Naive thymus-derived CD8-positive, alpha-beta T cell (primary cell): ENCODE results near the gene CHMP2A. TPM values are rescaled to one million over a fixed set of nuclear protein-coding genes. Genes with fewer than 3 reads are reported as not detected.

Experiments used
- ATAC-seq, 2 donors: fragments of 150-1000 bp; cut with Tn5 transposase in 1 of 2; sonication (Bioruptor Pico), chemical (Tn5 transposase) in 1 of 2; 1 replicate in 1 of 2; 2 replicates in 1 of 2; pipeline ENCODE4 v1.10.0; 2021; ENCODE audit warnings: mild to moderate bottlenecking in 2 of 2, moderate library complexity in 2 of 2
- POLR2A ChIA-PET: fragments of 350-600 bp; sonication (Branson Sonifier 250); formaldehyde crosslinking; loops from one replicate; lab custom pipeline; 2021; ENCODE audit warnings: antibody characterized with exemption; lab: Charles Lee
- DNase-seq, 10 donors: peaks; one replicate each; pipeline versions ENCODE4 v3.0.0 to v3.0.0-alpha.2; 2020 to 2022
- H3K27ac Mint-ChIP-seq, 10 donors: one replicate each; pipeline ENCODE4 v1.8.0; 2020 to 2022; ENCODE audit warnings: mild to moderate bottlenecking in 10 of 10, mixed read lengths in 10 of 10, moderate library complexity in 4 of 10, inconsistent platforms in 1 of 10
- H3K27me3 Mint-ChIP-seq, 5 donors: one replicate each; pipeline ENCODE4 v1.8.0; 2021 to 2022; ENCODE audit warnings: mixed read lengths in 5 of 5
- H3K36me3 Mint-ChIP-seq, 3 donors: one replicate each; pipeline ENCODE4 v1.8.0; 2020 to 2022; ENCODE audit warnings: mixed read lengths in 3 of 3, mild to moderate bottlenecking in 2 of 3, inconsistent platforms in 1 of 3
- H3K4me1 Mint-ChIP-seq, 4 donors: one replicate each; pipeline ENCODE4 v1.8.0; 2021 to 2022; ENCODE audit warnings: mixed read lengths in 4 of 4
- H3K4me3 Mint-ChIP-seq, 10 donors: one replicate each; pipeline ENCODE4 v1.8.0; 2020 to 2022; ENCODE audit warnings: mild to moderate bottlenecking in 10 of 10, mixed read lengths in 10 of 10, moderate library complexity in 6 of 10, inconsistent platforms in 1 of 10
- H3K9me3 Mint-ChIP-seq, 9 donors: one replicate each; pipeline ENCODE4 v1.8.0; 2020 to 2022; ENCODE audit warnings: mixed read lengths in 9 of 9, mild to moderate bottlenecking in 3 of 9, inconsistent platforms in 1 of 9, moderate library complexity in 1 of 9
- polyA plus RNA-seq, 3 donors: library from polyadenylated mRNA; unstranded; fragments of 300-500 nt; fragmentation: Illumina TruSeq; gene quantifications; one replicate each; pipeline ENCODE4 v1.2.3, GENCODE V29; 2021
- total RNA-seq, 8 experiments: library from RNA in 2 of 8; stranded (reverse) in 2 of 8; gene quantifications; one replicate each; pipeline ENCODE4 v1.2.3 and lab custom pipeline; 2021 to 2026

The CHMP2A gene
- total and polyA plus RNA-seq, 5 experiments from 2014 or later = 59.2 to 154 (median 135) TPM

DNA sequence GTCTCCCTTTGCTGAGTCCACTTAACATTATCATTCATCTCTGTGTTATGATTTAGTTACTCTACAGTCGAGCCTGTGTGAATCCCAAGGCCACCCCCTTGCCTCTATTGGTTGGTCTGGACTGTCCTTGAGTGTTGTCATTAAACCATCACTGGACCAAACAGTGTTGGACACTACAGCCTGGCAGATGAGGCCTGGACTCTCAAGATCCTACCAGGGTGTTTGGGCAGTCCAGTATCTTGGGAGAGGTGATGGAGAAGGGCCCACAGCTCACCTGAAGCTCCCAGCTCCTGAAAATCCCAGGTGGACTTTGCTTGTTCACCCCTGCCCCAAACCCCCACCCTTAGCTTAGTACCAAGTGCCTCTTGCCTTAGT, 3.8 kb downstream of the CHMP2A start:
- DNase-seq = no peak
- Mint-ChIP-seq H3K4me1 (peaks cover 28 to 57% (median 45%) of the 10 kb centered on the region in 4 donors), H3K27me3 (no peaks in the 10 kb centered on the region), H3K36me3 (peaks cover 4 to 80% (median 20%) of the 10 kb centered on the region in 3 donors), H3K9me3 (no peaks in the 10 kb centered on the region), H3K27ac (peak overlapping the region in 2 of 10 donors; percentile 21 to 62), H3K4me3 (peak overlapping the region in 2 of 10 donors; percentile 19 to 28)
- ATAC-seq = no peak
- POLR2A ChIA-PET = interaction anchor here (1.8 kb wide), 1 partner anchor 31 kb away, joined by 7 read pairs; the partner anchor contains the start of gene ZBTB45

DNA sequence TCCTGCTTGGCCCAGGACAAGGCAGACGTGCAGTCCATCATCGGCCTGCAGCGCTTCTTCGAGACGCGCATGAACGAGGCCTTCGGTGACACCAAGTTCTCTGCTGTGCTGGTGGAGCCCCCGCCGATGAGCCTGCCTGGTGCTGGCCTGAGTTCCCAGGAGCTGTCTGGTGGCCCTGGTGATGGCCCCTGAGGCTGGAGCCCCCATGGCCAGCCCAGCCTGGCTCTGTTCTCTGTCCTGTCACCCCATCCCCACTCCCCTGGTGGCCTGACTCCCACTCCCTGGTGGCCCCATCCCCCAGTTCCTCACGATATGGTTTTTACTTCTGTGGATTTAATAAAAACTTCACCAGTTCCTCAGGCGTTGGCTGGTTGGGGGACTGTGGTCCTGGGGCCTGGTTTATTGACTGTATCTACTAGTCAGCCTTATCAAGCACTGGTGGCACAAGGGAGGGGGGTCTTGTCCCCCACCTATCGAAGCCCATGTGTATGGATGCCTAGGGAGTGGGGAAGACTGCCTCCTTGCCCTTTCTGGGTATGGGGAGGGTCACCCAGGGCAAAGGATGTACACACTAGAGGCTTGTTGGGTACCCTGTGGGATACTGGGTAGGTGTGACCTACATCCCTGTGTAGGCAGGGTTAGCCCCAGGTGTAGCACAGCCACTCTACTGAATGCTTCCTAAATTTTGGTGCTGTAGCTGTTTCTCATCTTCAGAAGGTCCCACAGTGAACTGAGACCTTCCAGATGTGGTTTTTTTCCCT, 4.4 kb downstream of the CHMP2A start:
- DNase-seq (no peak), ATAC-seq (no peak)
- H3K4me3 Mint-ChIP-seq = peak overlapping the region in 1 of 10 donors; percentile 28
- H3K9me3 Mint-ChIP-seq = no peaks in the 10 kb centered on the region
- H3K4me1 Mint-ChIP-seq = peaks cover 32 to 60% (median 48%) of the 10 kb centered on the region in 4 donors
- no peaks in the 10 kb centered on the region for H3K27me3 Mint-ChIP-seq
- peaks cover 4 to 84% (median 21%) of the 10 kb centered on the region in 3 donors for H3K36me3 Mint-ChIP-seq
- POLR2A ChIA-PET = interaction anchor here (1.8 to 7.4 kb wide), 3 partner anchors 11 to 30 kb away, joined by 6 to 77 read pairs (median 7); partner anchors contain the start of genes MZF1, UBE2M and ZBTB45
- H3K27ac Mint-ChIP-seq = peak overlapping the region in 3 of 10 donors; percentile 21 to 77 (median 57)

DNA sequence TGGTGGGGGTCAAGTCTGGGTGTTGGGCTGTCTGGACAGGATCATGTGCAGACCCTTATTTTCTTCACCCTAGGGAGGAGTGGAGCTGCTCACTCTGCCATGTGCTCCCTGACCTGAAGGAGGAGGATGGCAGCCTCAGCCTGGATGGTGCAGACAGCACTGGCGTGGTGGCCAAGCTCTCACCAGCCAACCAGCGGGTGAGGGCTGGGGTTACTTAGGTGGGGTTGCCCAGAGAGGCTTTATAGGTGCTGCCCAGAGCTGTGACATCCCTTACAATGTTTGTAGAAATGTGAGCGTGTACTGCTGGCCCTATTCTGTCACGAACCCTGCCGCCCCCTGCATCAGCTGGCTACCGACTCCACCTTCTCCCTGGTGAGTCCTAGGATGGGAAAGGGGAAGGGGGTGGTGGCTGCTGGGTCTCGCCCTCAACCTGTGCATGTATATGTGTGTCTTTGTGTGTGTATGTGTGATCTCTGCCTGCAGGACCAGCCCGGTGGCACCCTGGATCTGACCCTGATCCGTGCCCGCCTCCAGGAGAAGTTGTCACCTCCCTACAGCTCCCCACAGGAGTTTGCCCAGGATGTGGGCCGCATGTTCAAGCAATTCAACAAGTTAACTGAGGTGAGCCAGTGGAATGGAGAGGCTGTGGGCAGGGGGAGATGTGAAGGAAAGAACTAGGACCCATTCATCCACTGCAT, 5.1 kb downstream of the CHMP2A start:
- DNase-seq (no peak), ATAC-seq (no peak)
- H3K4me3 Mint-ChIP-seq = peak overlapping the region in 1 of 10 donors; percentile 45
- H3K27me3 Mint-ChIP-seq = no peaks in the 10 kb centered on the region
- peaks cover 4 to 78% (median 16%) of the 10 kb centered on the region in 3 donors for H3K36me3 Mint-ChIP-seq
- no peaks in the 10 kb centered on the region for H3K9me3 Mint-ChIP-seq
- peaks cover 31 to 60% (median 47%) of the 10 kb centered on the region in 4 donors for H3K4me1 Mint-ChIP-seq
- POLR2A ChIA-PET = interaction anchor here (0.6 to 7.4 kb wide), 4 partner anchors 12 to 91 kb away, joined by 3 to 77 read pairs (median 7); partner anchors contain the start of genes MZF1, UBE2M and ZBTB45
- peak overlapping the region in 5 of 10 donors; percentile 20 to 59 (median 41) for H3K27ac Mint-ChIP-seq

DNA sequence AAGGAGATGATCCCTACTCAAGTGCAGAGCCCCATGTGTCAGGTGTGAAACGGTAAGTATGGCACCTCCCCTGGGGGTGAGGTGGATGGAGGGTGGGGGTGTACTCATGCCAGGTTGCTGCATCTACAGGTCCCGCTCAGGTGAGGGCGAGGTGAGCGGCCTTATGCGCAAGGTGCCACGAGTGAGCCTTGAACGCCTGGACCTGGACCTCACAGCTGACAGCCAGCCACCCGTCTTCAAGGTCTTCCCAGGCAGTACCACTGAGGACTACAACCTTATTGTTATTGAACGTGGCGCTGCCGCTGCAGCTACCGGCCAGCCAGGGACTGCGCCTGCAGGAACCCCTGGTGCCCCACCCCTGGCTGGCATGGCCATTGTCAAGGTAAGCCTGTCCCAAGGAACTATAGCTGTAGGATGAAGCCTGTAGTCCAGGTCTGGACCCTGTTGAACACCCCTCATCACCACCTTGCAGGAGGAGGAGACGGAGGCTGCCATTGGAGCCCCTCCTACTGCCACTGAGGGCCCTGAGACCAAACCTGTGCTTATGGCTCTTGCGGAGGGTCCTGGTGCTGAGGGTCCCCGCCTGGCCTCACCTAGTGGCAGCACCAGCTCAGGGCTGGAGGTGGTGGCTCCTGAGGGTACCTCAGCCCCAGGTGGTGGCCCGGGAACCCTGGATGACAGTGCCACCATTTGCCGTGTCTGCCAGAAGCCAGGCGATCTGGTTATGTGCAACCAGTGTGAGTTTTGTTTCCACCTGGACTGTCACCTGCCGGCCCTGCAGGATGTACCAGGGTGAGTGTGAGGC, 5.8 kb downstream of the CHMP2A start:
- Mint-ChIP-seq H3K9me3 (peaks cover 0 to 2% (median 0%) of the 10 kb centered on the region in 9 donors), H3K36me3 (peaks cover 4 to 78% (median 16%) of the 10 kb centered on the region in 3 donors), H3K27ac (peak overlapping the region in 3 of 10 donors; percentile 20 to 59 (median 57)), H3K27me3 (peaks cover 0 to 1% (median 0%) of the 10 kb centered on the region in 5 donors), H3K4me1 (peaks cover 27 to 52% (median 41%) of the 10 kb centered on the region in 4 donors), H3K4me3 (no peak overlapping the region)
- POLR2A ChIA-PET = interaction anchor here (1.8 to 7.4 kb wide), 3 partner anchors 12 to 30 kb away, joined by 6 to 77 read pairs (median 8); partner anchors contain the start of genes MZF1, UBE2M and ZBTB45
- DNase-seq (no peak), ATAC-seq (no peak)

DNA sequence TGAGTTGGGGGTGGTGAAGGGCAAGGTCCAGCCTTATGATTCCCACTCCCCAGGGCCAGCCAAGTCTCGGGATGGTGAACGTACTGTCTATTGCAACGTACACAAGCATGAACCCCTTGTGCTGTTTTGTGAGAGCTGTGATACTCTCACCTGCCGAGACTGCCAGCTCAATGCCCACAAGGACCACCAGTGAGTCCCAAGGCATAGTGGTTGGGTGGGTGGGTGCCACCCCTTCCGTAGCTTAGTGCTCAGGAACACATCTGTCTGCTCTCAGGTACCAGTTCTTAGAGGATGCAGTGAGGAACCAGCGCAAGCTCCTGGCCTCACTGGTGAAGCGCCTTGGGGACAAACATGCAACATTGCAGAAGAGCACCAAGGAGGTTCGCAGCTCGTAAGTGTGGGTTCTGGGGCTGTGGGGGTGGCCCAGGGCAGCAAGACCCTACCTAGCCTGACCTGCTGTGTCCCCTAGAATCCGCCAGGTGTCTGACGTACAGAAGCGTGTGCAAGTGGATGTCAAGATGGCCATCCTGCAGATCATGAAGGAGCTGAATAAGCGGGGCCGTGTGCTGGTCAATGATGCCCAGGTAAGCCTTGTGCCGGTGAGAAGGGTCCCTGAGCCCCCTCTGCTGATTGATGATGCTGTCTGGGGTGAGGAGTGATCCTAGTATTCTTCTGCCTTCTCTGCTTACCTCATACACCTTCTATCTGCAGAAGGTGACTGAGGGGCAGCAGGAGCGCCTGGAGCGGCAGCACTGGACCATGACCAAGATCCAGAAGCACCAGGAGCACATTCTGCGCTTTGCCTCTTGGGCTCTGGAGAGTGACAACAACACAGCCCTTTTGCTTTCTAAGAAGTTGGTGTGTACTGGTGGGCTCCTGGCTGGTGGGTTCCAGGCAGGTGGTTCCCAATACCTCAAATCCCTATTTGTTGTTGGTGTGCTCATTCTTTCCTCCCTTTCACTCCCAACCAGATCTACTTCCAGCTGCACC, 7.3 kb downstream of the CHMP2A start:
- peak overlapping the region in 8 of 10 donors; percentile 13 to 57 (median 31) for H3K27ac Mint-ChIP-seq
- peak overlapping the region in 3 of 10 donors; percentile 28 to 93 (median 30) for H3K4me3 Mint-ChIP-seq
- peaks cover 1 to 66% (median 11%) of the 10 kb centered on the region in 3 donors for H3K36me3 Mint-ChIP-seq
- DNase-seq (no peak), ATAC-seq (no peak)
- POLR2A ChIA-PET = interaction anchor here (0.6 to 7.4 kb wide), 5 partner anchors 14 to 164 kb away, joined by 3 to 94 read pairs (median 8); partner anchors contain the start of genes UBE2M and ZBTB45
- H3K27me3 Mint-ChIP-seq = peaks cover 0 to 5% (median 4%) of the 10 kb centered on the region in 5 donors
- H3K4me1 Mint-ChIP-seq = peaks cover 28 to 49% (median 37%) of the 10 kb centered on the region in 4 donors
- peaks cover 0 to 2% (median 0%) of the 10 kb centered on the region in 9 donors for H3K9me3 Mint-ChIP-seq

DNA sequence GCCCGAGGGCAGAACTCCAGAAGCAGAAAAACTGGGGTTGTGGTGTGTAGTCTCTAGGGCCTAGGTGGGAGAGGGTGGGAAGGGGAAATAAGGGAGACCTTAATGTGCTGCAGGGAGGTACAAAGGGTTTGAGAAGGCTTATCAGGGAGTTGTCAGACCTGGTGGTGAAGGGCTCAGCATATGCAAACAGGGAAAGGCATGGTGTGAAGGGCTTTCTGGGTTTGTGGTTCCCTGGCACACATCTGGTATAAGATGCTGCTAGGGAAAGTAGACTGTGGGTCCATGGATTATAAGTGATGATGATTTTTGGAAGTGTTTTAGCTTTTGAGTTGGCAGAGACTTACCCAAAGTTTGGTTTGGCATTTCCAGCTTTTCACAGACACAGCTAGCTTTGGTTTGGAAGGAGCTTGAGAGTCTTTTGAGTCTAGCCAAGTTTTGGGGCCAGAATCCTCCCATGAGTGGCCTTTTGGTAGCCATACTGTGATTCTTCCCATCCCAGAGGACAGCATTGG, 8.8 kb downstream of the CHMP2A start:
- POLR2A ChIA-PET = interaction anchor here (1.6 to 7.4 kb wide), 4 partner anchors 8 to 27 kb away, joined by 5 to 99 read pairs (median 86); partner anchors contain the start of genes CHMP2A, UBE2M and ZBTB45
- DNase-seq = no peak

DNA sequence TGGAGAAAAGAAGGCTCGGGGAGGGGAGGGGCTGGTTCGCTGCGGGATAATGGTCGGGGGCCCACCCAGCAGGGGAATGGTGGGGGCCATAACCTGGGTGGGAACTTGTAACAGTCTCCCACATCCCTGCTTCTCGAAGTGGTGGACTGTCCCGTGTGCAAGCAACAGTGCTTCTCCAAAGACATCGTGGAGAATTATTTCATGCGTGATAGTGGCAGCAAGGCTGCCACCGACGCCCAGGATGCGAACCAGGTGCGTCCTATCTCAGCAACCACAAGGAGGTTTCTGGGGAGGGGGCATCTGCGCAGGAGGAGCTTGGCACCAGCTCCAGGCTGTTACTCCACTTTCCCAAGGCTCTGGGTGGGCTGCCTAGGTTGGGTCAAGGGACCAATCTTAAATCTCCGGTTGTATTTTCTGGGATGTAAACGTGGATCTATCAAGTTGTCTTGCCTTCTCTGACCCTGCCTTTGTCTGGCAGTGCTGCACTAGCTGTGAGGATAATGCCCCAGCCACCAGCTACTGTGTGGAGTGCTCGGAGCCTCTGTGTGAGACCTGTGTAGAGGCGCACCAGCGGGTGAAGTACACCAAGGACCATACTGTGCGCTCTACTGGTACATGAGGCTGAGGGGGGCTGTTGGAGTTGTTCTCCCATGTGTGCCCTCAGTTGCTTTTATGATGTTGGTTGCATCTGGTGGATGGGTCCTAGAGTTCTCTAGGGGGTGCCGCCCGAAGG, 9.5 kb downstream of the CHMP2A start:
- ATAC-seq (no peak), DNase-seq (no peak)
- Mint-ChIP-seq H3K4me3 (peak overlapping the region; percentile 86 to 95 (median 90)), H3K27ac (peak overlapping the region; percentile 82 to 95 (median 90)), H3K36me3 (peaks cover 0 to 45% (median 4%) of the 10 kb centered on the region in 3 donors), H3K9me3 (peaks cover 0 to 2% (median 0%) of the 10 kb centered on the region in 9 donors), H3K4me1 (peaks cover 26 to 43% (median 34%) of the 10 kb centered on the region in 4 donors), H3K27me3 (peaks cover 0 to 11% (median 4%) of the 10 kb centered on the region in 5 donors)
- POLR2A ChIA-PET = interaction anchor here (0.8 to 7.4 kb wide), 6 partner anchors 9 to 34 kb away, joined by 3 to 99 read pairs (median 41); partner anchors contain the start of genes CHMP2A, UBE2M and ZBTB45

More for the DNA sequence above, 8.8 kb downstream of the CHMP2A start:
- Mint-ChIP-seq H3K27ac (peak overlapping the region; percentile 82 to 95 (median 90)), H3K4me3 (peak overlapping the region; percentile 86 to 95 (median 90)), H3K4me1 (peaks cover 26 to 45% (median 34%) of the 10 kb centered on the region in 4 donors), H3K9me3 (peaks cover 0 to 2% (median 0%) of the 10 kb centered on the region in 9 donors), H3K36me3 (peaks cover 0 to 51% (median 6%) of the 10 kb centered on the region in 3 donors), H3K27me3 (peaks cover 0 to 10% (median 4%) of the 10 kb centered on the region in 5 donors)
- no peak for ATAC-seq

DNA sequence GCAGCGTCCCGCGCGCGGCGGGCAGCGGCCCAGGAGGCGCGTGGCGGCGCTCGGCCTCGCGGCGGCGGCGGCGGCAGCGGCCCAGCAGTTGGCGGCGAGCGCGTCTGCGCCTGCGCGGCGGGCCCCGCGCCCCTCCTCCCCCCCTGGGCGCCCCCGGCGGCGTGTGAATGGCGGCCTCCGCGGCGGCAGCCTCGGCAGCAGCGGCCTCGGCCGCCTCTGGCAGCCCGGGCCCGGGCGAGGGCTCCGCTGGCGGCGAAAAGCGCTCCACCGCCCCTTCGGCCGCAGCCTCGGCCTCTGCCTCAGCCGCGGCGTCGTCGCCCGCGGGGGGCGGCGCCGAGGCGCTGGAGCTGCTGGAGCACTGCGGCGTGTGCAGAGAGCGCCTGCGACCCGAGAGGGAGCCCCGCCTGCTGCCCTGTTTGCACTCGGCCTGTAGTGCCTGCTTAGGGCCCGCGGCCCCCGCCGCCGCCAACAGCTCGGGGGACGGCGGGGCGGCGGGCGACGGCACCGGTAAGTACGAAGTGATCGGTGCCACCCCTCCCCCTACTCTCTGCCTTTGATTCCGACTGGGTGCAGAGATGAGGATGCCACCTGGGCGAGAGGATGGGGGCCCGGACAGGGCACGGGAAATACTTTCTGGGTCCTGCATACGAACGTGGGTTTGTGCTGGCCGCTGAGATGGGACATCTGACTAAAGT, 10.2 kb downstream of the CHMP2A start:
- ATAC-seq = peak; percentile 48 to 51
- Mint-ChIP-seq H3K4me1 (peaks cover 26 to 41% (median 32%) of the 10 kb centered on the region in 4 donors), H3K9me3 (peaks cover 0 to 2% (median 0%) of the 10 kb centered on the region in 9 donors), H3K4me3 (peak overlapping the region; percentile 86 to 97 (median 92)), H3K36me3 (peaks cover 0 to 38% (median 4%) of the 10 kb centered on the region in 3 donors), H3K27me3 (peaks cover 0 to 11% (median 4%) of the 10 kb centered on the region in 5 donors), H3K27ac (peak overlapping the region; percentile 82 to 100 (median 99))
- POLR2A ChIA-PET = interaction anchor here (0.6 to 7.4 kb wide), 16 partner anchors 9 to 874 kb away, joined by 3 to 99 read pairs (median 7); partner anchors contain the start of genes CHMP2A, MZF1, UBE2M and ZBTB45
- peak in 6 of 10 donors; percentile 68 to 87 (median 77) for DNase-seq
